ENCODE measurements around the gene C14orf93. TPM values are rescaled to one million over a fixed set of nuclear protein-coding genes. Genes with fewer than 3 reads are reported as not detected.
"Not testable (repeated sequence)": the region's sequence is repeated elsewhere in the genome, so short reads cannot be mapped to it uniquely, and the experiment has no call there.

The C14orf93 gene
- polyA plus RNA-seq, 1 donor: 11.2 TPM

DNA sequence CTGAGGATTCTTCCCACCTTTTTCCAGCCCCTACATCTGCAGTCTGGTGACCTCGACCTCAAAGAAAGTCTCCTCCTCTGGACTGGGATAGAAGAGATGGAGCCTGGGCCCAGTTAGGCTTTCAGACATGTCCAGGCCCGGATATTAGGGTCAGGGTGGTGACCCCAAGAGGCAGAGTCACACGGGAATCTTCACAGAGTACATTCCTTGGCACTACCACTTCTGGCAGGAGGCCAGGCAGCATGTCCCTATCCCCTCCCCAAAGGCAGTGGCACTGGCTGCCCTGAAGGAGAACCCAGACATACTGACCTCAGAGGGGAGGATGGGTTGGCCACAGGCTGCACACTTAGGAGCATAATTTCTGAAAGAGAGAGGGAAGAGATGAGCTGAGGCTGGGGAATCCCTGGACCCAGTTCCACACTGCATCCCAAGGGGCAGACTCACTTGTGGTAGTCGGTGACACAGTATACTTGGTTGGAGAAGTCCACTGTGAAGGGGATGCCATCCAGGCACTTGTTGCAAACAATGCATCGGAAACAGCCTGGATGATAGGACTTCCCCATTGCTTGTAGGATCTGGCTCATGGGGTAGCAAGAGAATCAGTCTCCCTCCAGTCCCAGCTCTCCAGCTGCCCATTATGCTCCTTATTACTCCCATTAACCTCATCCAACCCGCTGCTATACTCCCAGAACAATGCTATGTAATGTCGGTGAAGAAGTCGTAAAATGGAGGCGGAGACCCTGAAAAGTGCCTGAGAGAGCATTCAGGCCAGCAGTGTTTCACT, 35.2 kb downstream of the C14orf93 start:
- no peak for DNase-seq (ENCODE audit: low read depth)

- DNase-seq (ENCODE audit: low read depth): peak; percentile 45
These were observed 36.5 kb downstream of the C14orf93 start for GRCh38 chr14:22973217-22974032.

GRCh38 chr14:22972313-22972930, 37.5 kb downstream of the C14orf93 start:
- no peak for DNase-seq (ENCODE audit: low read depth)

DNA sequence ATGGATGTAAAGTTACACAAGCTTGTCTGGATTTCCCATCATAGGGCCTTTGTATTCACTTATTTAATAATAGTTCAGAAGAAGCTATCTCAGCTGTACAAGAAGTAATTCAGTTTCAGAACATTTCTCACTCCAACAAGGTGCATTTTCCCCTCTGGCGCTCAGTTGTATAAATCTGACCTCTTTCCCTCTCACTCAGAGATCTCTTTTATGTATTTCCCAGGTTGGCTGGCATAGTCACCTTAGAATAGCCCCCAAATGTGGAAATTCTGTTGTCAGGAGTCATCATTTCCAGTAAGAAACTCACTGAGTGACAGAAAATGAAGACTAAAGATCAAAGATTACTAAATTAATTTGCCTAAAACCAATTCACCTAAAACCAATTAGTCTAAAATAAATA, 38.8 kb downstream of the C14orf93 start:
- DNase-seq (ENCODE audit: low read depth): no peak

GRCh38 chr14:22966783-22967269, 43.1 kb downstream of the C14orf93 start:
- no peak for DNase-seq (ENCODE audit: low read depth)

DNA sequence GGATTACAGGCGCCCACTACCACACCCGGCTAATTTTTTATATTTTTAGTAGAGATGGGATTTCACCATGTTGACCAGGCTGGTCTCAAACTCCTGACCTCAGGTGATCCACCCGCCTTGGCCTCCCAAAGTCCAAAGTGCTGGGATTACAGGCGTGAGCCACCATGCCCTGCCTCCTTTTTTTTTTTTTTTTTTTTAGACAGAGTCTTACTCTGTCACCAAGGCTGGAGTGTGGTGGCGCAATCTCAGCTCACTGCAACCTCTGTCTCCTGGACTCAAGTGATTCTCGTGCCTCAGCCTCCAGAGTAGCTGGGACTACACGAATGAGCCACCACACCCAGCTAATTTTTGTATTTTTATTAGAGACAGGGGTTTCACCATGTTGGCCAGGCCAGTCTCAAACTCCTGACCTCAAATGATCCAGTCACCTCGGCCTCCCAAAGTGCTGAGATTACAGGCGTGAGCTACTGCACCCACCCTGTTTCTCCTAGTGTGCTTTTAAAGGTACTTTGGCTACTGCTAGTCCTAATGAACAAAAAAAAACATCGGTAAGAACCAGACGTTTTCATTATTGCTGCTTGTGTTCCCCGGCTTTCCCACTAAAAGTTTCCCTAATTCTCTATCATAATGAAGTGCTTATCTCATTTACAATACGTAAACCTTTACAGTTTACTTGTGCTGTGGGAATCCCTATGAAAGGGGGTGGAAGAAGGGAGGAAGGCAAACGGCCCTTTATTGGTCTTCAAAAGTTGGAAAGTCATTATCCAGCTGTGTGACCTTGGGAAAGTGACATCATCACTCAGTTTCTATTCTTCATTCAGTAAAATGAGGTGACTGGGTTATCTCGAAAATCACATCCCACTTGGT, 43.8 kb downstream of the C14orf93 start:
- not testable (repeated sequence) for DNase-seq (ENCODE audit: low read depth)

DNA sequence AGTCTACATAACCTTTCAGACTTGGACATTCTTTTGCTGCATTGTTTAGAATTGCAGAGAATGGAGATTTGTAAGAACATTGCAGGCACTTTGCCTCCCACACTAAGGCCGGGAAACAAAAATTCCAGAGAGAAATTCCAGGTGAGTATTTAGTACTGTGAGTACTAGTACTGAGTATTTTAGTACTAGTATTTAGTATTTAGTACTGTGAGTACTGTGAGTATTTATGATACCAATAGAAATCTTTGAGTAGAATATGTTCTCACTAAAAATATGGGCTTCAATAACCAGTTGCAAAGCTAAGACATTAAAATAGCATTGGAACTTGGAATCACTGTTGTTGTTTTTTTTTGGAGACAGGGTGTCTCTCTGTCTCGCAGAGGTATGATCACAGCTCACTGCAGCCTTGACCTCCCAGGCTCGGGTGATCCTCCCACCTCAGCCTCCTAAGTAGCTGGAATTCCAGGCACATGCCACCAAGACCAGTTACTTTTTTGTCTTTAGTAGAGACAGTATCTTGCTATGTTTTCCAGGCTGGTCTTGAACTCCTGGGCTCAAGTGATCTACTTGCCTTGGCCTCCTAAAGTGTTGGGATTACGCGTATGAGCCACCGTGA, 47.8 kb downstream of the C14orf93 start:
- DNase-seq (ENCODE audit: low read depth): no peak

GRCh38 chr14:22955702-22956569, 54.0 kb downstream of the C14orf93 start:
- DNase-seq (ENCODE audit: low read depth): no peak

DNA sequence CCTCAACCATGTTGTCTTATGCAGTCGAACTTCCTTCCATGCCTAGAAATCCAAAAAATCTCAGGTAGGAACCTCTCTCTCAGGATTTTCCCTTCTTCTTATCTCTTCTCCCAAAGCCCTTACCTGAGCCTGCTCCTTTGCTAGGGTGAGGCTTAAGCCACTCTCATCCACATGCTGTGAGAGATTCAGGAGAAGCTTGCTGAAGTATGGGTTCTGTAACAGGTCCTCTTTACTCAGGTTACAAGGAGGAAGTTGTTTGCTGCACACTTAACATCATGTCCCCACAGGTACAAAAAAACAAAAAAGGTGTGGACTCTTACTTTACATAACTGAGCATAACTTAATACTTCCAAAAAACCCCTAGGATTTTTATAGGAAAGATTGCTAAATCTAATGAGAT, 57.5 kb downstream of the C14orf93 start:
- no peak for DNase-seq (ENCODE audit: low read depth)

- not testable (repeated sequence) for DNase-seq (ENCODE audit: low read depth)
These were observed 58.1 kb downstream of the C14orf93 start for GRCh38 chr14:22951795-22952194.

GRCh38 chr14:22945642-22946041, 64.3 kb downstream of the C14orf93 start:
- no peak for DNase-seq (ENCODE audit: low read depth)

DNA sequence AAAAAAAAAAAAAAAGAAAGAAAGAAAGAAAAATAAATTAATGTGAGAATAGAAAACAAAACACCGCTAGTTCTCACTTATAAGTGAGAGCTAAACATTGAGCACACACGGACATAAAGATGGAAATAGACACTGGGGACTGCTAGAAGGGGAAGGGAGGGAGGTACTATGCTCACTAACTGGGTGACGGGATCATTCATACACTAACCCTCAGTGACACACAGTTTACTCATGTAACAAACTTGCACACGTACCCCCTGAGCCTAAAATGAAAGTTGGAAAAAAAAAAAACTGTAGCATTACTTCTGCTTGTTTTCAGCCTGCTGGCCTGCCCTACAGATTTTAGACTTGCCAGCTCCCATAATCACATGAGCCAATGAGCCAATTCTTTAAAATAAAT, 70.3 kb downstream of the C14orf93 start:
- DNase-seq (ENCODE audit: low read depth): no peak

Other genes starting within 250 kb of the C14orf93 start
- 250 TPM for gene OXA1L, start 243.5 kb downstream of the C14orf93 start, polyA plus RNA-seq (ENCODE audit: insufficient read length)
- 25.7 TPM for gene SLC7A7, start 194.7 kb downstream of the C14orf93 start, polyA plus RNA-seq (ENCODE audit: insufficient read length)
- gene MRPL52, start 180.3 kb downstream of the C14orf93 start, polyA plus RNA-seq (ENCODE audit: insufficient read length): 73.7 TPM
- 157 TPM for gene MMP14, start 173.6 kb downstream of the C14orf93 start, polyA plus RNA-seq (ENCODE audit: insufficient read length)
- 36.5 TPM for gene LRP10, start 138.4 kb downstream of the C14orf93 start, polyA plus RNA-seq (ENCODE audit: insufficient read length)
- 0.24 TPM for gene REM2, start 126.9 kb downstream of the C14orf93 start, polyA plus RNA-seq (ENCODE audit: insufficient read length)
- gene RBM23, start 91.0 kb downstream of the C14orf93 start, polyA plus RNA-seq (ENCODE audit: insufficient read length): 57.9 TPM
- 61.0 TPM for gene PRMT5, start 80.8 kb downstream of the C14orf93 start, polyA plus RNA-seq (ENCODE audit: insufficient read length)
- 30.2 TPM for gene HAUS4, start 53.1 kb downstream of the C14orf93 start, polyA plus RNA-seq (ENCODE audit: insufficient read length)
- gene AJUBA, start 27.6 kb downstream of the C14orf93 start, polyA plus RNA-seq (ENCODE audit: insufficient read length): 44.8 TPM
- gene PSMB5, start 24.8 kb upstream of the C14orf93 start, polyA plus RNA-seq (ENCODE audit: insufficient read length): 226 TPM
- not detected for gene PSMB11, start 32.1 kb upstream of the C14orf93 start, polyA plus RNA-seq (ENCODE audit: insufficient read length)
- gene CDH24, start 47.4 kb upstream of the C14orf93 start, polyA plus RNA-seq (ENCODE audit: insufficient read length): 3.8 TPM
- gene ACIN1, start 85.0 kb upstream of the C14orf93 start, polyA plus RNA-seq (ENCODE audit: insufficient read length): 144 TPM
- 47.4 TPM for gene C14orf119, start 85.4 kb upstream of the C14orf93 start, polyA plus RNA-seq (ENCODE audit: insufficient read length)
- not detected for gene CIROP, start 94.8 kb upstream of the C14orf93 start, polyA plus RNA-seq (ENCODE audit: insufficient read length)
- gene CEBPE, start 109.1 kb upstream of the C14orf93 start, polyA plus RNA-seq (ENCODE audit: insufficient read length): 0.11 TPM
- 2.9 TPM for gene SLC7A8, start 173.5 kb upstream of the C14orf93 start, polyA plus RNA-seq (ENCODE audit: insufficient read length)
- gene RNF212B, start 227.8 kb upstream of the C14orf93 start, polyA plus RNA-seq (ENCODE audit: insufficient read length): 0.59 TPM